A549 (cell line): ENCODE measurements around the gene BEX3.

Experiments
- CEBPB ChIP-seq, 2 experiments: fragments of >200 bp in 1 of 2; sonication (Bioruptor Twin) in 1 of 2; formaldehyde crosslinking in 1 of 2; IDR thresholded peaks; 2 replicates each; pipeline ENCODE4 v1.6.1; 2012 to 2016
- CTCF ChIP-seq: fragments of >200 bp; sonication (Bioruptor Twin); formaldehyde crosslinking; IDR thresholded peaks from 3 replicates; pipeline ENCODE4 v1.5.1; 2016
- HOXA7 ChIP-seq: fragments of 250-450 bp; sonication (Bioruptor Pico); IDR thresholded peaks from 2 replicates; pipeline ENCODE4 v1.5.0; 2020; ENCODE audit warnings: mild to moderate bottlenecking, moderate library complexity
- MAFK ChIP-seq: fragments of 450-650 bp; IDR thresholded peaks from 2 replicates; pipeline ENCODE4 v1.6.1; 2014; ENCODE audit not compliant: partially characterized antibody
- MAZ ChIP-seq: fragments of 150-350 bp; IDR thresholded peaks from 2 replicates; pipeline ENCODE4 v1.6.1; 2014; ENCODE audit warnings: antibody characterized with exemption, low read depth, low read length, borderline replicate concordance
- MYC ChIP-seq: IDR thresholded peaks from 2 replicates; pipeline ENCODE4 v1.6.1; 2012; ENCODE audit warnings: mild to moderate bottlenecking, inconsistent platforms, low read length, improper control_type of control experiment, borderline replicate concordance
- NR3C1 ChIP-seq: fragments of >200 bp; sonication (Bioruptor Twin); formaldehyde crosslinking; IDR thresholded peaks from 3 replicates; pipeline ENCODE4 v1.6.1; 2017
- POLR2A ChIP-seq: IDR thresholded peaks from 2 replicates; pipeline ENCODE4 v1.6.1; 2012; ENCODE audit warnings: mild to moderate bottlenecking, low read length
- REST ChIP-seq: fragments of 200-600 bp; sonication (generic); IDR thresholded peaks from 2 replicates; pipeline ENCODE4 v1.6.1; 2016; ENCODE audit warnings: antibody characterized with exemption, mild to moderate bottlenecking, moderate library complexity
- USF2 ChIP-seq: fragments of 450-650 bp; IDR thresholded peaks from 2 replicates; pipeline ENCODE4 v1.6.1; 2014; ENCODE audit warnings: antibody characterized with exemption

GRCh38 chrX:103360092-103360491, 16.2 kb upstream of the BEX3 start:
- TF ChIP-seq USF2: no peak
- TF ChIP-seq MAZ: no peak
- no peak for TF ChIP-seq REST
- TF ChIP-seq CTCF: no peak
- TF ChIP-seq NR3C1: no peak
- TF ChIP-seq POLR2A: no peak
- no peak for TF ChIP-seq MAFK
- TF ChIP-seq MYC: no peak
- no peak for TF ChIP-seq HOXA7 (CRISPR knock-in tag)
- TF ChIP-seq CEBPB (IDR thresholded peaks at IDR 0.05): no peak
